Subcutaneous abdominal adipose tissue (tissue), 5 donors: ENCODE results near the gene RPE65.
"Not testable (repeated sequence)": the region's sequence is repeated elsewhere in the genome, so short reads cannot be mapped to it uniquely, and the experiment has no call there.

Experiments used
- H3K27ac ChIP-seq: one replicate; pipeline ENCODE4 v1.7.0; 2013; ENCODE audit warnings: low read depth, mild to moderate bottlenecking, inconsistent platforms, low read length, moderate library complexity
- H3K27me3 ChIP-seq, 5 donors: one replicate each; pipeline ENCODE4 v1.7.0; 2013; ENCODE audit warnings: low read length in 5 of 5, inconsistent platforms in 1 of 5; ENCODE audit not compliant: control insufficient read depth in 5 of 5, insufficient read depth in 4 of 5
- H3K36me3 ChIP-seq, 5 donors: one replicate each; pipeline ENCODE4 v1.7.0; 2013; ENCODE audit warnings: low read length in 5 of 5; ENCODE audit not compliant: control insufficient read depth in 5 of 5, insufficient read depth in 5 of 5
- H3K4me1 ChIP-seq, 5 donors: one replicate each; pipeline ENCODE4 v1.7.0; 2013; ENCODE audit warnings: low read length in 5 of 5, mild to moderate bottlenecking in 3 of 5, moderate library complexity in 1 of 5; ENCODE audit not compliant: control insufficient read depth in 5 of 5, insufficient read depth in 5 of 5
- H3K4me3 ChIP-seq, 5 donors: one replicate each; pipeline ENCODE4 v1.7.0; 2013; ENCODE audit warnings: low read length in 5 of 5, low read depth in 1 of 5
- H3K9ac ChIP-seq, 5 donors: one replicate each; pipeline ENCODE4 v1.7.0; 2013; ENCODE audit warnings: low read length in 5 of 5, mild to moderate bottlenecking in 4 of 5, moderate library complexity in 3 of 5
- H3K9me3 ChIP-seq, 5 donors: one replicate each; pipeline ENCODE4 v1.7.0; 2013; ENCODE audit warnings: low read length in 5 of 5; ENCODE audit not compliant: control insufficient read depth in 5 of 5
- donor health status: healthy.
- donor health status: healthy.
- donor health status: healthy.
- donor health status: healthy.
- donor health status: healthy.

RPE65 gene

DNA sequence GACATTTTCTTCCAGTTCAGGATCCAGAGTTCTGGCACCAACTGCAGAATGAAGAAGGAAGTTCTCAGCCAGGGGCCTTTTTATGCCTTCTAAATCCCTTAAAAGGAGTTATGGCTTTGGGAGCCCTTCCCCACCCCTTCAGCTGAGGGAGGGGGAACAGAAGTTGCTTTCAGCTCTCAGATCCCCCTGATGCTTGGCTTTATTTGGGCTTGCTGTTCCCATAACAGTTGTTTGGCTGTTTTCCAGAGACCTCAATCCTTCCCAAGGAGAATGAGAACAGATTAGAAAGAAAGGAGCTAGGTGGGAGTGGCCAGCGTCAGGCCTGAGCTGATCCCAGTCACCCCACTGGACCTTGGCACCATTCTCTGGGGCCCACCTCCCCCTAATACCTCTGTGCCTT lies at the start of gene RPE65:
TSS of gene RPE65 (minus strand) at position 54 of the 400 bp plus-strand sequence. CDS start at position 5, 49 bp downstream.
- Histone ChIP-seq H3K9me3 (no peaks in the 10 kb centered on the region), H3K27ac (no peak within 1 kb of the TSS), H3K36me3 (no peaks in the 10 kb centered on the region), H3K4me3 (no peak within 1 kb of the TSS), H3K4me1 (no peaks in the 10 kb centered on the region), H3K9ac (no peak within 1 kb of the TSS), H3K27me3 (no peaks in the 10 kb centered on the region)

DNA sequence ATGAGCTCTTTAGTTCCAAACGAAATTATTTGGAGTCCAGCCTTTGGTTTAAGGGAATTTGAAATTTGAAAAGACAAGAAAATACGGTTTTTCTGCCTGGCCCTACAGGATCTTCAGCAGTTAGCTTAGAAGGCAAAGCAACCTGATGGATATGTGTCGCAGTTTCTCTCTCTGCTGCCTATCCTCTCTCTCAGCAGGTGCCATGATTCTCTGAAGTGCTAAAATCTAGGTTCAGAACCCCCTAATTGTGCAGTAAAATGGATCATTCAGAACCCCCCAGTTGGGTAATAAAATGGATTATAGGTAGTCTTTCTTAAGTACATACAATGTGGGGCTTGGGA lies 47.6 kb upstream of the RPE65 start:
- H3K27ac ChIP-seq = no peak overlapping the region

DNA sequence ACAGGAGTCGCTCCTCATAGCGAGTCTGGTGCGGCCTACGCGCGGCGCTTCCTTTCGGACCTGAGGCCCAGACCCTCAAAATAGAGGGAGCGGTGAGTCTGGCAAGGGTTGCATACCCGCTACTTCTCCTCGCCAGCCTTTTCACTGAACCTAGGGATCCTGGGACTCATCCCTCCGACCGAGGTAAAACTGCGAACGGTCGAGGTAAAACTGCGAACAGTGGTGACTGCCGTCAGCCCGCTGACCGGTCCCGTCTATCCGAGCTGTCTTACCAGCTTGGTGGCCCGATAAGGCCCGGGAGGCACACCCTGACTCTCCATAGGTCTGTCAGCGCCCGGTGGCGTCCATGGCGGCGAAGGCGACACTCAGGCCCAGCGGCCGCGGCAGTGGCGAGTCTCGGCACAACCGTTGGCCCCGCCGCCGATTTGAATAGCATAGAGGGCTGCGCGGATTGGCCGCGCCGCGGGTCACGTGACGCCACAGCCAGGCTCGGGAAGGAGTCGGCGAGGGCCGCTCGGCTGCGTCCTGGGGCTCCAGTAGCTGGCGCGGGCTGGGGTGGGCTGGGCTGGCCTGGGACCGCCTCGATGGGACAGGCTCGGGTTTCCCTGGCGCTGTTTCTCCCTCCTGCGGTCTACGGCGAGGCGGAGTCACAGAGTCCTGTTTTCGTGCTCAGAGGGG lies 47.1 kb upstream of the RPE65 start, which contains the start of gene DEPDC1:
TSS of gene DEPDC1 (minus strand) at position 403 of the 678 bp plus-strand sequence. CDS start at position 320, 83 bp downstream.
- no peaks in the 10 kb centered on the region for H3K9me3 ChIP-seq
- no peak within 1 kb of the TSS for H3K27ac ChIP-seq
- no peaks in the 10 kb centered on the region for H3K27me3 ChIP-seq
- H3K36me3 ChIP-seq = no peaks in the 10 kb centered on the region
- H3K4me3 ChIP-seq = peak within 1 kb of the TSS; percentile 72 to 92 (median 81)
- H3K9ac ChIP-seq = peak within 1 kb of the TSS in 4 of 5 donors; percentile 73 to 81 (median 80)
- H3K4me1 ChIP-seq = peaks cover 2 to 18% (median 16%) of the 10 kb centered on the region in 5 donors

More for the DNA sequence above, 47.6 kb upstream of the RPE65 start:
- peaks cover 2 to 18% (median 16%) of the 10 kb centered on the region in 5 donors for H3K4me1 ChIP-seq
- H3K9me3 ChIP-seq = no peaks in the 10 kb centered on the region
- no peaks in the 10 kb centered on the region for H3K27me3 ChIP-seq
- peak overlapping the region in 4 of 5 donors; percentile 42 to 81 (median 76) for H3K9ac ChIP-seq
- H3K36me3 ChIP-seq = no peaks in the 10 kb centered on the region
- peak overlapping the region; percentile 72 to 84 (median 80) for H3K4me3 ChIP-seq

DNA sequence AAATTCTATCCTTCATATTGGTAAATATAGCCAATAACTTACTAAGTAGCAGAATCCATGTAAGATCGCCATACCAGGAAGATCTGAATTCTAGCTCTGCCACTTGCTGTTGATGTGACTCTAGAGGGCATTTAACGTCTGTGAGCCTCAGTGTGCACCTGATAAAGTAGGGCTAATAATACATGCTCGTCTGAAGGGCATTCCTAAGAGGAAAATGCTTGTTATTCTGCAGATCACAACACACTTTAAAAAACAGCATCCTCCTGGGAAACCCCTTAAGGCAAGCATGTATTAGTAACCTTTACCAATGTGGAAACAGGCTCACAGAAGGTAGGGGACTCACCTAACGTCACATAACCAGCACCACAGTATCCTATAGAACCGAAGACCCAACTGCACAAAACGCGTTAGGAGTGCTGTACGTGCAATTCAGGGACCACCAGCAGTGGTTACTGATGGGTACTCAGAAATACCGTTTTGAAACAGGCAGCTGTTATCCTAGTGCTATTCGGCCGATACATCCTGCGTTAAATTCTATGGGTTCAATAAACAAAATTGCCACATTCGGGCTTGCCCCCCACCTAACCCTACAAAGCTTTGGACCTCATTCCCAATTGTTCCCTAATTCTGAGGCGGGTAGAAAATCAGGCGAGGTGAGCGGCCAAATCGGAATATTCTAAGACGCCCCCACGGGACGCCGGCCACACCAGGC lies 46.4 kb upstream of the RPE65 start:
- no peaks in the 10 kb centered on the region for H3K36me3 ChIP-seq
- peak overlapping the region in 4 of 5 donors; percentile 73 to 81 (median 80) for H3K9ac ChIP-seq
- H3K4me3 ChIP-seq = peak overlapping the region; percentile 72 to 92 (median 81)
- H3K4me1 ChIP-seq = peaks cover 2 to 18% (median 16%) of the 10 kb centered on the region in 5 donors
- no peaks in the 10 kb centered on the region for H3K9me3 ChIP-seq
- H3K27ac ChIP-seq = no peak overlapping the region
- no peaks in the 10 kb centered on the region for H3K27me3 ChIP-seq

DNA sequence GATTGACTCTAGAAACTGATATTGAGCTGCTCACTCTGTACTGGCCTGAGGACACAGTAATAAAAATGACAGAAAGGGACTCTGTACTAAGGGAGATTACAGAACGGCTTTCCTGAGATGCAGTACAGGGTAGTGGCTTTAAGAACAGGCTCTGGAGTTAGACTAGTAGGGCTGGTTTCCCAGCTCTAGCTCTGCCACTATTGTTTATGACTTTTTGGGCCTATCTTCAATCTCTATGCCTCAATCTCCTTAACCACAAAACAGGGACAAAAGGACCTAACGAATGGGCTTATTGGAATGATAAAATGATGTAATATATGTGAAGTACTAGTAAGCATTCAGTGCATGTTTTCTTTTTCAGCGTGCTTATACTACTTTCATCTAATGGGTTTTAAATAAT lies 45.8 kb upstream of the RPE65 start:
- no peak overlapping the region for H3K9ac ChIP-seq

DNA sequence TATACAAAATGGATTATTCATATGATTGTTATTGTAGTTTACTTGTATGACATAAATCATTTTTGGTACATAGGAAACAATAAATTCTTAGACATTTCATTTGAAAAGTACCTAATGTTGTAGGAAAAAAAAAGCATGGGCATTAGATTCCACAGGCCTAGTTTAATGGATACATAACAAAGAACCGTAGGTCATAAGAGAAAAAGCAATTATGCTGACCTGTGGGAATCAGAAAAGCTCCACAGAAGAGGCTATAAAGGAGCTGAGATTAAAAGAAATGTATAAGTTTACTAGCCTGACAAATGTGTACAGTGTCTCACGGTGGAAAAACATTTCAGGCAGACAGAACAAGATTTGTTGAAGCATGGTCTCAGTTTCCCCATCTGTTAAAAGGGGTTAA lies 43.4 kb upstream of the RPE65 start:
- no peak overlapping the region for H3K27ac ChIP-seq
- H3K9me3 ChIP-seq = no peaks in the 10 kb centered on the region
- H3K9ac ChIP-seq = no peak overlapping the region

More for the DNA sequence above, 45.8 kb upstream of the RPE65 start:
- Histone ChIP-seq H3K27me3 (no peaks in the 10 kb centered on the region), H3K27ac (no peak overlapping the region), H3K9me3 (no peaks in the 10 kb centered on the region), H3K36me3 (no peaks in the 10 kb centered on the region), H3K4me1 (peaks cover 2 to 18% (median 16%) of the 10 kb centered on the region in 5 donors), H3K4me3 (no peak overlapping the region)

DNA sequence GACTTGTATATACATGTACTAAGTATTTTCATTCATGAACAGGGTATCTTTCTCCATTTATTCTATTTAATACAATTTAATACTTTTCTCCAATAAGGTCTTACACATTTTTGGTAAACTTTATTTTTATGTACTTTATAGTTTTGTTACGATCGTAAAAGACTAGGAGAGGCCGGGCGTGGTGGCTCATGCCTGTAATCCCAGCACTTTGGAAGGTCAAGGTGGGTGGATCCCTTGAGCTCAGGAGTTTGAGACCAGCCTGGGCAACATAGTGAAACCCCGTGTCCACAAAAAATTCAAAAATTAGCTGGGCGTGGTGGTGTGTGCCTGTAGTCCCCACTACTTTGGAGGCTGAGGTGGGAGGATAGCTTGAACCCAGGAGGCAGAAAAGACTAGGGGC lies 42.5 kb upstream of the RPE65 start:
- H3K4me1 ChIP-seq = peaks cover under 1 to 15% (median 13%) of the 10 kb centered on the region in 5 donors
- not testable (repeated sequence) for H3K27me3 ChIP-seq, H3K4me3 ChIP-seq, H3K9ac ChIP-seq, H3K36me3 ChIP-seq, H3K27ac ChIP-seq, H3K9me3 ChIP-seq

More for the DNA sequence above, 43.4 kb upstream of the RPE65 start:
- Histone ChIP-seq H3K4me1 (peaks cover 2 to 18% (median 16%) of the 10 kb centered on the region in 5 donors), H3K27me3 (no peaks in the 10 kb centered on the region), H3K36me3 (no peaks in the 10 kb centered on the region), H3K4me3 (no peak overlapping the region)

DNA sequence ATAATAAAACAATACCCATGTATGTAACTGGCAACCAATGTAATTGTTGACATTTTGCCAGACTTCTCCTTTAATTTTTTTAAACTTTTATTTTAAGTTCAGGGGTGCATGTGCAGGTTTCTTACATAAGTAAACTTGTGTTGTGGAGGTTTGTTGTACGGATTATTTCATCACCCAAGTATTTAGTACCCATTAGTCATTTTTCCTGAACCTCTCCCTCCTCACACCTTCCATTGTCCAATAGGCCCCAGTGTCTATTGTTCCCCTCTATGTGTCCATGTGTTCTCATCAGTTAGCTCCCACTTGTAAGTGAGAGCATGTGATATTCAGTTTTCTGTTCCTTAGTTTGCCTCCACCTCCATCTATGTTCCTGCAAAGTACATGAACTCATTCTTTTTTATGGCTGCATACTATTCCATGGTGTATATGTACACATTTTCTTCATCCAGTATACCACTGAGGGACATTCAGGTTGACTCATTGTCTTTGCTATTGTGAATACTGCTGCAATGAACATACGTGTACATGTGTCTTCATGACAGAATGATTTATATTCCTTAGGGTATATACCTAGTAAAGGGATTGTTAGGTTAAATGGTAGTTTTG lies 40.4 kb upstream of the RPE65 start:
- no peak overlapping the region for H3K4me3 ChIP-seq
- H3K9me3 ChIP-seq = no peaks in the 10 kb centered on the region
- H3K9ac ChIP-seq = no peak overlapping the region
- no peak overlapping the region for H3K27ac ChIP-seq
- no peaks in the 10 kb centered on the region for H3K27me3 ChIP-seq
- no peaks in the 10 kb centered on the region for H3K36me3 ChIP-seq
- no peaks in the 10 kb centered on the region for H3K4me1 ChIP-seq

DNA sequence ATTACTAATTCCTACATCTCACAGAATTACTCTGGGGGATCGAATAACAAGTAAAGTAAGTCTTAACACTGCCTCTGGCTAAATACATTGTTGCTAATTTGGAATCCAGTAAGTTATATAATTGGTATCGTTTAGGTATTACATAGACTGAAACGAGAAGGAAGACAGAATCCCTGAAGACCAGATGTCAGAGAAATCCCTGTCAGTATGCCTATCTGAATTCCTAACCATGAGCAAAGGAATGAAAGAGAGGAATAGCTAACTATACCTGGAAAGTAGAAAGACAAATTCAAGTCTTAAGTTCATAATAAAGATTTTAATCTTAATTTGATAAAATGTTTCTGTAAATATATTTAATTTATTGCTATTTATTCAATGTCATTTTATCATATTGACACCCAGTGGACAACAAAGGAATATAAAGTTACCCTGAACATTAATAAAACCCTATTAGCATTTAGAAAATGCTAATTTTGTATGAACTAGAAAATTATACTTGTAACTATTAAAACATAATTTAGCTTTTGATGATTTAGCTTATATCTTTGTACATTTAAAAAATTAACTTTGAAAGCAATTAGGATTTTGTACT lies 35.8 kb upstream of the RPE65 start:
- no peaks in the 10 kb centered on the region for H3K27me3 ChIP-seq
- no peaks in the 10 kb centered on the region for H3K9me3 ChIP-seq
- no peak overlapping the region for H3K4me3 ChIP-seq
- no peaks in the 10 kb centered on the region for H3K36me3 ChIP-seq
- H3K4me1 ChIP-seq = no peaks in the 10 kb centered on the region
- H3K9ac ChIP-seq = no peak overlapping the region
- no peak overlapping the region for H3K27ac ChIP-seq
